HepG2 (cell line): Measurements from ENCODE around the gene EOMES. TPM values are rescaled to one million over a fixed set of nuclear protein-coding genes. Genes with fewer than 3 reads are reported as not detected.

ENCODE experiments used
- ARNTL ChIP-seq: sonication (generic); formaldehyde crosslinking; IDR thresholded peaks from 2 replicates; pipeline ENCODE4 v1.4.0; 2020; ENCODE audit warnings: mild to moderate bottlenecking, missing genetic modification reagents
- DNMT3B ChIP-seq: conservative IDR thresholded peaks from 2 replicates; pipeline ENCODE4 v1.6.1; 2016; ENCODE audit warnings: missing biosample characterization, control low read depth
- GPN1 ChIP-seq: sonication (generic); formaldehyde crosslinking; IDR thresholded peaks from 2 replicates; pipeline ENCODE4 v1.5.1; 2020; ENCODE audit warnings: missing genetic modification reagents, borderline replicate concordance
- MAZ ChIP-seq, 2 experiments: sonication (generic) in 1 of 2; formaldehyde crosslinking in 1 of 2; IDR thresholded peaks; 2 replicates each; pipeline versions ENCODE4 v1.5.0 to v1.6.1; 2012 to 2020; ENCODE audit warnings: low read depth in 2 of 2, mild to moderate bottlenecking in 2 of 2, borderline replicate concordance in 1 of 2, improper control_type of control experiment in 1 of 2, low read length in 1 of 2, missing genetic modification reagents in 1 of 2, moderate library complexity in 1 of 2
- MIER3 ChIP-seq: IDR thresholded peaks from 2 replicates; pipeline ENCODE4 v1.6.1; 2016; ENCODE audit warnings: missing compliant biosample characterization, borderline replicate concordance
- NFYC ChIP-seq: IDR thresholded peaks from 2 replicates; pipeline ENCODE4 v1.6.1; 2016; ENCODE audit warnings: missing genetic modification reagents, missing compliant biosample characterization
- PRPF4 ChIP-seq: fragments of 200-400 bp; formaldehyde crosslinking; IDR thresholded peaks from 2 replicates; pipeline ENCODE4 v1.6.1; 2016; ENCODE audit warnings: low read length, low read depth; ENCODE audit not compliant: poor library complexity, severe bottlenecking
- SMC3 ChIP-seq: IDR thresholded peaks from 2 replicates; pipeline ENCODE4 v1.6.1; 2011; ENCODE audit warnings: low read length, improper control_type of control experiment
- TARDBP ChIP-seq: sonication (generic); formaldehyde crosslinking; IDR thresholded peaks from 2 replicates; pipeline ENCODE4 v1.8.0; 2022; ENCODE audit warnings: mild to moderate bottlenecking, missing genetic modification reagents
- TEAD3 ChIP-seq: optimal IDR thresholded peaks from 2 replicates; pipeline ENCODE3; 2016; ENCODE audit warnings: borderline replicate concordance
- THAP11 ChIP-seq: IDR thresholded peaks from 2 replicates; pipeline ENCODE4 v1.6.1; 2016; ENCODE audit warnings: missing biosample characterization, missing genetic modification reagents
- ZFAT ChIP-seq: sonication (generic); formaldehyde crosslinking; conservative IDR thresholded peaks from 2 replicates; pipeline ENCODE4 v1.8.1; 2023; ENCODE audit warnings: missing genetic modification reagents, inconsistent platforms
- ZMYM2 ChIP-seq: sonication (generic); formaldehyde crosslinking; IDR thresholded peaks from 2 replicates; pipeline ENCODE4 v1.8.0; 2022; ENCODE audit warnings: mild to moderate bottlenecking, missing genetic modification reagents
- ZNF263 ChIP-seq: sonication (generic); formaldehyde crosslinking; IDR thresholded peaks from 2 replicates; pipeline ENCODE4 v1.4.0; 2020; ENCODE audit warnings: missing genetic modification reagents
- ZNF30 ChIP-seq: sonication (generic); formaldehyde crosslinking; IDR thresholded peaks from 2 replicates; pipeline ENCODE4 v1.5.0; 2020; ENCODE audit warnings: mild to moderate bottlenecking, missing genetic modification reagents
- ZNF33A ChIP-seq: sonication (generic); formaldehyde crosslinking; IDR thresholded peaks from 2 replicates; pipeline ENCODE4 v1.5.1; 2020; ENCODE audit warnings: missing genetic modification reagents, mild to moderate bottlenecking, moderate library complexity, borderline replicate concordance
- ZNF772 ChIP-seq: sonication (generic); formaldehyde crosslinking; IDR thresholded peaks from 2 replicates; pipeline ENCODE4 v1.5.0; 2020; ENCODE audit warnings: mild to moderate bottlenecking, missing genetic modification reagents
- ZNF773 ChIP-seq: sonication (generic); formaldehyde crosslinking; IDR thresholded peaks from 2 replicates; pipeline ENCODE4 v1.4.0; 2020; ENCODE audit warnings: missing genetic modification reagents, borderline replicate concordance
- ZNF775 ChIP-seq: sonication (generic); formaldehyde crosslinking; IDR thresholded peaks from 2 replicates; pipeline ENCODE4 v1.4.0; 2020; ENCODE audit warnings: missing genetic modification reagents, mild to moderate bottlenecking, moderate library complexity, borderline replicate concordance
- ZNF790 ChIP-seq: sonication (generic); formaldehyde crosslinking; IDR thresholded peaks from 2 replicates; pipeline ENCODE4 v1.8.0; 2022; ENCODE audit warnings: missing genetic modification reagents, mild to moderate bottlenecking, borderline replicate concordance
- polyA plus RNA-seq, 8 experiments: library from polyadenylated mRNA; depleted of rRNA in 3 of 8; stranded (reverse) in 7 of 8; unstranded in 1 of 8; fragments of >200 nt; fragmentation: Illumina TruSeq in 4 of 8; extraction: Trizol in 4 of 8; gene quantifications; 2 replicates each; pipeline versions ENCODE4 v1.2.1 to v1.2.3, GENCODE V29; 2011 to 2016; ENCODE audit warnings: low read depth in 4 of 8, missing spikeins in 1 of 8, mixed read lengths in 1 of 8; ENCODE audit not compliant: insufficient read depth in 1 of 8
- total RNA-seq, 5 experiments: library from RNA; depleted of rRNA; stranded (reverse); fragments of >200 nt; fragmentation: Illumina TruSeq; extraction: Trizol; gene quantifications; 2 replicates each; pipeline ENCODE4 v1.2.3, GENCODE V29; 2016; ENCODE audit warnings: low read depth in 1 of 5
- TF ChIP-seq, protein P1 (sequence below): sonication (generic); formaldehyde crosslinking; IDR thresholded peaks from 2 replicates; pipeline ENCODE4 v1.8.0; 2022; ENCODE audit warnings: missing genetic modification reagents, low read depth, mild to moderate bottlenecking, borderline replicate concordance
- TF ChIP-seq, protein P2 (sequence below): sonication (generic); formaldehyde crosslinking; IDR thresholded peaks from 2 replicates; pipeline ENCODE4 v1.8.0; 2022; ENCODE audit warnings: missing genetic modification reagents, mild to moderate bottlenecking, moderate library complexity, borderline replicate concordance
- TF ChIP-seq, protein P3 (sequence below): sonication (generic); formaldehyde crosslinking; IDR thresholded peaks from 2 replicates; pipeline ENCODE4 v1.5.0; 2020; ENCODE audit warnings: missing genetic modification reagents
- TF ChIP-seq, protein P4 (sequence below): sonication (generic); formaldehyde crosslinking; IDR thresholded peaks from 2 replicates; pipeline ENCODE4 v1.5.0; 2020; ENCODE audit warnings: mild to moderate bottlenecking, missing genetic modification reagents, moderate library complexity
- TF ChIP-seq, protein P5 (sequence below): sonication (generic); formaldehyde crosslinking; IDR thresholded peaks from 2 replicates; pipeline ENCODE4 v1.4.0; 2020; ENCODE audit warnings: missing genetic modification reagents, mild to moderate bottlenecking, borderline replicate concordance

EOMES gene
- total and polyA plus RNA-seq, 2 of the 13 experiments (the other 11 are each of a cell fraction or from before 2014, with no cell fraction given) = 0.11 to 0.12 TPM

DNA sequence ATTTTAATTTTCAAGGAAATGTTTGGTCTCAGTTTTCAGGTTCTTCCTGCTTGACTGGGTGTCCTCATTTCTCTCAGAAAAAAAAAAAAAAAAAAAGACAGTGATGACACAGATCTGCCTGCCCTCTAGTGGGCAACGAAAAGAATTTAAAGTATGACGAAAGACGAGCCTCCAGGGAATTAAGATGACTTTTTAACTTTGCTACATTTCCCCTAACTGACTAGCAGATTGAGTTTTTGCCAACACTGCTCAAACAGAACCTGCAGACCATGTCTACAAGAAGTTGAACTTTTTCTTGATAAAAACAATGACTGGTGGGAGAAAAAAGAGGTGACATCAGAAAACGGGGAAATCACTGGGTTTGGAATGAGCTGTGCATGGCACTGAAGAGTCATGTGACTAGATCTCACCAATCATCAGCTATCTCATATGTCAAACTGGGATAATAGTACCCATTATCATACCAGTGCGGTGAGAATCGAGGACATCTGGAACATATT lies 40.8 kb downstream of the EOMES start (continued):
- no peak for TF ChIP-seq MIER3
- TF ChIP-seq TEAD3 (CRISPR knock-in tag) = peak; percentile 17
- TF ChIP-seq ZNF773 (CRISPR knock-in tag) = no peak
- TF ChIP-seq, protein P1, sequence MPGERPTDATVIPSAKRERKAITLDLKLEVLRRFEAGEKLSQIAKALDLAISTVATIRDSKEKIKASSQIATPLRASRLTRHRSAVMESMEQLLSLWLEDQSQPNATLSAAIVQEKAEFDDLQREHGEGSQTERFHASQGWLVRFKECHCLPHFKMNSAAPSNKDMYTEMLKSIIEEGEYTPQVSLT (CRISPR knock-in tag) = no peak
- no peak for TF ChIP-seq ARNTL (CRISPR knock-in tag)
- no peak for TF ChIP-seq ZNF772 (CRISPR knock-in tag)
- TF ChIP-seq DNMT3B (CRISPR knock-in tag) = no peak
- TF ChIP-seq ZNF775 (CRISPR knock-in tag) = no peak
- no peak for TF ChIP-seq ZMYM2 (CRISPR knock-in tag)
- TF ChIP-seq, protein P2, sequence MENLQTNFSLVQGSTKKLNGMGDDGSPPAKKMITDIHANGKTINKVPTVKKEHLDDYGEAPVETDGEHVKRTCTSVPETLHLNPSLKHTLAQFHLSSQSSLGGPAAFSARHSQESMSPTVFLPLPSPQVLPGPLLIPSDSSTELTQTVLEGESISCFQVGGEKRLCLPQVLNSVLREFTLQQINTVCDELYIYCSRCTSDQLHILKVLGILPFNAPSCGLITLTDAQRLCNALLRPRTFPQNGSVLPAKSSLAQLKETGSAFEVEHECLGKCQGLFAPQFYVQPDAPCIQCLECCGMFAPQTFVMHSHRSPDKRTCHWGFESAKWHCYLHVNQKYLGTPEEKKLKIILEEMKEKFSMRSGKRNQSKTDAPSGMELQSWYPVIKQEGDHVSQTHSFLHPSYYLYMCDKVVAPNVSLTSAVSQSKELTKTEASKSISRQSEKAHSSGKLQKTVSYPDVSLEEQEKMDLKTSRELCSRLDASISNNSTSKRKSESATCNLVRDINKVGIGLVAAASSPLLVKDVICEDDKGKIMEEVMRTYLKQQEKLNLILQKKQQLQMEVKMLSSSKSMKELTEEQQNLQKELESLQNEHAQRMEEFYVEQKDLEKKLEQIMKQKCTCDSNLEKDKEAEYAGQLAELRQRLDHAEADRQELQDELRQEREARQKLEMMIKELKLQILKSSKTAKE (CRISPR knock-in tag) = no peak
- TF ChIP-seq THAP11 = peak; percentile 24; the same call in 1 of the 2 replicates
- 0 out of 2 replicates have a peak, but pooled peaks have one; percentile 20 for TF ChIP-seq TARDBP (CRISPR knock-in tag)
- TF ChIP-seq ZNF33A = peak; percentile 65; the same call in 1 of the 2 replicates
- TF ChIP-seq SMC3 = peak; percentile 79
- no peak for TF ChIP-seq PRPF4
- TF ChIP-seq, protein P3, sequence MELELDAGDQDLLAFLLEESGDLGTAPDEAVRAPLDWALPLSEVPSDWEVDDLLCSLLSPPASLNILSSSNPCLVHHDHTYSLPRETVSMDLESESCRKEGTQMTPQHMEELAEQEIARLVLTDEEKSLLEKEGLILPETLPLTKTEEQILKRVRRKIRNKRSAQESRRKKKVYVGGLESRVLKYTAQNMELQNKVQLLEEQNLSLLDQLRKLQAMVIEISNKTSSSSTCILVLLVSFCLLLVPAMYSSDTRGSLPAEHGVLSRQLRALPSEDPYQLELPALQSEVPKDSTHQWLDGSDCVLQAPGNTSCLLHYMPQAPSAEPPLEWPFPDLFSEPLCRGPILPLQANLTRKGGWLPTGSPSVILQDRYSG (CRISPR knock-in tag) = no peak
- TF ChIP-seq, protein P4, sequence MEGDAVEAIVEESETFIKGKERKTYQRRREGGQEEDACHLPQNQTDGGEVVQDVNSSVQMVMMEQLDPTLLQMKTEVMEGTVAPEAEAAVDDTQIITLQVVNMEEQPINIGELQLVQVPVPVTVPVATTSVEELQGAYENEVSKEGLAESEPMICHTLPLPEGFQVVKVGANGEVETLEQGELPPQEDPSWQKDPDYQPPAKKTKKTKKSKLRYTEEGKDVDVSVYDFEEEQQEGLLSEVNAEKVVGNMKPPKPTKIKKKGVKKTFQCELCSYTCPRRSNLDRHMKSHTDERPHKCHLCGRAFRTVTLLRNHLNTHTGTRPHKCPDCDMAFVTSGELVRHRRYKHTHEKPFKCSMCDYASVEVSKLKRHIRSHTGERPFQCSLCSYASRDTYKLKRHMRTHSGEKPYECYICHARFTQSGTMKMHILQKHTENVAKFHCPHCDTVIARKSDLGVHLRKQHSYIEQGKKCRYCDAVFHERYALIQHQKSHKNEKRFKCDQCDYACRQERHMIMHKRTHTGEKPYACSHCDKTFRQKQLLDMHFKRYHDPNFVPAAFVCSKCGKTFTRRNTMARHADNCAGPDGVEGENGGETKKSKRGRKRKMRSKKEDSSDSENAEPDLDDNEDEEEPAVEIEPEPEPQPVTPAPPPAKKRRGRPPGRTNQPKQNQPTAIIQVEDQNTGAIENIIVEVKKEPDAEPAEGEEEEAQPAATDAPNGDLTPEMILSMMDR (CRISPR knock-in tag) = peak; percentile 69
- TF ChIP-seq, protein P5, sequence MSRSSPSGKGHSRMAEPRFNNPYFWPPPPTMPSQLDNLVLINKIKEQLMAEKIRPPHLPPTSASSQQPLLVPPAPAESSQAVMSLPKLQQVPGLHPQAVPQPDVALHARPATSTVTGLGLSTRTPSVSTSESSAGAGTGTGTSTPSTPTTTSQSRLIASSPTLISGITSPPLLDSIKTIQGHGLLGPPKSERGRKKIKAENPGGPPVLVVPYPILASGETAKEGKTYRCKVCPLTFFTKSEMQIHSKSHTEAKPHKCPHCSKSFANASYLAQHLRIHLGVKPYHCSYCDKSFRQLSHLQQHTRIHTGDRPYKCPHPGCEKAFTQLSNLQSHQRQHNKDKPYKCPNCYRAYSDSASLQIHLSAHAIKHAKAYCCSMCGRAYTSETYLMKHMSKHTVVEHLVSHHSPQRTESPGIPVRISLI (CRISPR knock-in tag) = peak; percentile 98
- no peak for TF ChIP-seq GPN1 (CRISPR knock-in tag)
- no peak for TF ChIP-seq ZNF30 (CRISPR knock-in tag)
- no peak for TF ChIP-seq ZFAT (CRISPR knock-in tag)
- no peak for TF ChIP-seq ZNF790 (CRISPR knock-in tag)
- TF ChIP-seq MAZ (IDR thresholded peaks at IDR 0.05; ENCODE audit: borderline replicate concordance, low read depth, low read length) = no peak
- no peak for TF ChIP-seq MAZ (CRISPR knock-in tag; IDR thresholded peaks at IDR 0.05; ENCODE audit: low read depth)
- peak; percentile 35; the same call in 1 of the 2 replicates for TF ChIP-seq NFYC
- TF ChIP-seq ZNF263 (CRISPR knock-in tag) = no peak
